ENCODE data around the gene EPN2. TPM values are rescaled to one million over a fixed set of nuclear protein-coding genes. Genes with fewer than 3 reads are reported as not detected.

The EPN2 gene
- polyA plus RNA-seq, 1 donor (not counting 4 experiments of a cell fraction or from before 2014, with no cell fraction given), result 30.2 TPM

GRCh38 chr17:19304751-19305150, 67.6 kb downstream of the EPN2 start:
- Histone ChIP-seq H2AFZ (ENCODE audit: control insufficient read depth, low read length) (no peak overlapping the region), H3K4me2 (ENCODE audit: control insufficient read depth, extremely low read depth, insufficient read depth, low read depth, low read length) (no peak overlapping the region), H3K9ac (ENCODE audit: control insufficient read depth, extremely low read depth, insufficient read depth, low read length) (no peak overlapping the region), H3K9me3 (ENCODE audit: control insufficient read depth, low read depth, low read length) (no peaks in the 10 kb centered on the region), H3K27me3 (ENCODE audit: control insufficient read depth, extremely low read depth, insufficient read depth, low read length) (no peaks in the 10 kb centered on the region), H4K20me1 (ENCODE audit: control insufficient read depth, extremely low read depth, insufficient read depth, low read length) (no peaks in the 10 kb centered on the region), H3K4me1 (ENCODE audit: control insufficient read depth, extremely low read depth, insufficient read depth, low read length) (peaks cover 5% of the 10 kb centered on the region), H3K79me2 (ENCODE audit: control insufficient read depth, insufficient read depth, low read length) (peaks cover 4% of the 10 kb centered on the region), H3K36me3 (ENCODE audit: control insufficient read depth in 2 of 2, extremely low read depth in 1 of 2, insufficient read depth in 2 of 2, low read length in 2 of 2) (peaks cover 3 to 22% of the 10 kb centered on the region in 2 experiments), H3K4me3 (ENCODE audit: control insufficient read depth in 2 of 3, extremely low read depth in 1 of 3, insufficient read depth in 2 of 3, low read depth in 1 of 3, low read length in 3 of 3) (no peak overlapping the region), H3K27ac (ENCODE audit: control insufficient read depth, insufficient read depth, low read length) (no peak overlapping the region), H3K9me1 (ENCODE audit: control insufficient read depth, extremely low read depth, insufficient read depth, low read length) (peaks cover 4% of the 10 kb centered on the region)
- no peak for DNase-seq (ENCODE audit: low read depth, low spot score)
- no peak for TF ChIP-seq CTCF (optimal IDR thresholded peaks at IDR 0.05 in 1 of 3, IDR thresholded peaks at IDR 0.05 in 1 of 3, conservative IDR thresholded peaks at IDR 0.05 in 1 of 3; ENCODE audit: extremely low read depth in 1 of 3, insufficient read depth in 2 of 3, low read length in 3 of 3)
- TF ChIP-seq EZH2 (IDR thresholded peaks at IDR 0.05; ENCODE audit: low read length), result no peak
- dilution Hi-C loops (cut with MboI; ENCODE audit: extremely low pct_ligation_motif_present, low sequenced_read_pairs), result no loop called here
- no peak for FAIRE-seq

GRCh38 chr17:19305256-19305655, 68.1 kb downstream of the EPN2 start:
- H3K4me2 ChIP-seq (ENCODE audit: control insufficient read depth, extremely low read depth, insufficient read depth, low read depth, low read length), result no peak overlapping the region
- H3K27ac ChIP-seq (ENCODE audit: control insufficient read depth, insufficient read depth, low read length), result no peak overlapping the region
- H3K4me1 ChIP-seq (ENCODE audit: control insufficient read depth, extremely low read depth, insufficient read depth, low read length), result peaks cover 8% of the 10 kb centered on the region
- no peaks in the 10 kb centered on the region for H3K9me3 ChIP-seq (ENCODE audit: control insufficient read depth, low read depth, low read length)
- H3K9me1 ChIP-seq (ENCODE audit: control insufficient read depth, extremely low read depth, insufficient read depth, low read length), result no peaks in the 10 kb centered on the region
- H3K79me2 ChIP-seq (ENCODE audit: control insufficient read depth, insufficient read depth, low read length), result peaks cover 4% of the 10 kb centered on the region
- H3K9ac ChIP-seq (ENCODE audit: control insufficient read depth, extremely low read depth, insufficient read depth, low read length), result no peak overlapping the region
- H3K36me3 ChIP-seq (ENCODE audit: control insufficient read depth in 2 of 2, extremely low read depth in 1 of 2, insufficient read depth in 2 of 2, low read length in 2 of 2), result peaks cover 3 to 24% of the 10 kb centered on the region in 2 experiments
- H3K27me3 ChIP-seq (ENCODE audit: control insufficient read depth, extremely low read depth, insufficient read depth, low read length), result no peaks in the 10 kb centered on the region
- H3K4me3 ChIP-seq (ENCODE audit: control insufficient read depth in 2 of 3, extremely low read depth in 1 of 3, insufficient read depth in 2 of 3, low read depth in 1 of 3, low read length in 3 of 3), result no peak overlapping the region
- H2AFZ ChIP-seq (ENCODE audit: control insufficient read depth, low read length), result no peak overlapping the region
- FAIRE-seq (no peak), DNase-seq (ENCODE audit: low read depth, low spot score) (no peak)
- TF ChIP-seq CTCF (optimal IDR thresholded peaks at IDR 0.05 in 1 of 3, IDR thresholded peaks at IDR 0.05 in 1 of 3, conservative IDR thresholded peaks at IDR 0.05 in 1 of 3; ENCODE audit: extremely low read depth in 1 of 3, insufficient read depth in 2 of 3, low read length in 3 of 3) (no peak), EZH2 (IDR thresholded peaks at IDR 0.05; ENCODE audit: low read length) (no peak)
- H4K20me1 ChIP-seq (ENCODE audit: control insufficient read depth, extremely low read depth, insufficient read depth, low read length), result no peaks in the 10 kb centered on the region
- dilution Hi-C loops (cut with MboI; ENCODE audit: extremely low pct_ligation_motif_present, low sequenced_read_pairs), result no loop called here

All from keratinocyte (primary cell).